Measurements from ENCODE around the gene DCC.

DNA sequence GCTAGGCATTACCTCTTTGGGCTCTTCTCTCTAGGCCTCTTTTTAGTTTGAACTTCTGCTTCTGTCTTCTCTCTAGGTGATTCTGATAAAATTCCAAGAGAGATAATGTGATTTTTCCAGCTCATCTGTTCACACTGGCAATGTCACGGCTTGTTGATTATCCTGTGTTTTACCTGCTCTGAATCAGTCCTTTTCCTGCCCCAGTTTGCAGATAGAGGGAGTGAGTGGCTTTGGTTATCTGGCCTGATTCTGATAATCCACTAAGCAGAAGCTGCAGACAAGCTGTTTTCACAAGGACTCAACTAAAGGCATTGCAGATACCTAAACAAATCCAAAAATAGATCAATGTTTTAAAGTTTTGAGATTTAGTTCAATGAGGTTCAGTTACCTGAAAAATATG lies 111.9 kb downstream of the DCC start:
- TF ChIP-seq CTCF (IDR thresholded peaks at IDR 0.05; ENCODE audit: low read depth, low read length, poor library complexity, severe bottlenecking): no peak
- no peak for TF ChIP-seq EZH2phosphoT487 (IDR thresholded peaks at IDR 0.05; ENCODE audit: borderline replicate concordance, low read length)
